ENCODE data around the gene CD14. TPM values are rescaled to one million over a fixed set of nuclear protein-coding genes. Genes with fewer than 3 reads are reported as not detected.
"Not testable (repeated sequence)": the region's sequence is repeated elsewhere in the genome, so short reads cannot be mapped to it uniquely, and the experiment has no call there.

CD14 gene
- total RNA-seq, 1 experiment from 2014 or later, result 0.42 TPM

- H3K4me1 ChIP-seq (ENCODE audit: control insufficient read depth in 1 of 2, insufficient read depth in 2 of 2, low read length in 2 of 2), result no peaks in the 10 kb centered on the region; a peak in 1 of 4 replicates
- DNase-seq (ENCODE audit: low read depth, low spot score) (no peak), ATAC-seq (no peak)
- intact Hi-C loops (cut with micrococcal nuclease), result no loop called here
- H3K36me3 ChIP-seq (ENCODE audit: control insufficient read depth in 1 of 2, insufficient read depth in 2 of 2, low read length in 2 of 2), result no peaks in the 10 kb centered on the region
- BruUV-seq (replicated peaks), result no TSS peak
- H3K27ac ChIP-seq (ENCODE audit: low read depth, low read length), result no peak overlapping the region
- H3K9ac ChIP-seq (ENCODE audit: low read length), result no peak overlapping the region
- ChIA-PET RAD21 (ENCODE audit: low non-redundant PET in 1 of 2, low total read pairs in 2 of 2, uncharacterized antibody in 2 of 2, unreplicated experiment in 2 of 2) (no interaction called here), POLR2A (no interaction called here), CTCF (no interaction called here)
- no peaks in the 10 kb centered on the region for H4K20me1 ChIP-seq (ENCODE audit: insufficient read depth)
- H3K79me2 ChIP-seq (ENCODE audit: insufficient read depth, low read length), result no peaks in the 10 kb centered on the region
- H3K4me3 ChIP-seq (replicated peaks in 1 of 2; ENCODE audit: low read depth in 1 of 2, low read length in 2 of 2), result no peak overlapping the region
- H3K9me2 ChIP-seq (ENCODE audit: insufficient read depth), result no peaks in the 10 kb centered on the region
- no peak overlapping the region for H3K4me2 ChIP-seq (ENCODE audit: low read length)
- H2AFZ ChIP-seq (ENCODE audit: low read depth, low read length, poor library complexity, severe bottlenecking), result no peak overlapping the region
- H3K9me3 ChIP-seq (ENCODE audit: control insufficient read depth in 1 of 2, insufficient read depth in 1 of 2, low read depth in 1 of 2, low read length in 2 of 2), result no peaks in the 10 kb centered on the region
- H3K27me3 ChIP-seq (ENCODE audit: insufficient read depth, low read length), result no peaks in the 10 kb centered on the region
- TF ChIP-seq CBX3 (IDR thresholded peaks at IDR 0.05; ENCODE audit: low read depth), result no peak
- TF ChIP-seq ZFX (IDR thresholded peaks at IDR 0.05), result no peak
- TF ChIP-seq ELF1 (IDR thresholded peaks at IDR 0.05; ENCODE audit: borderline replicate concordance, low read depth), result no peak
- no peak for TF ChIP-seq POLR2A (IDR thresholded peaks at IDR 0.05; ENCODE audit: borderline replicate concordance, extremely low read depth, insufficient read depth, insufficient read length)
- no peak for TF ChIP-seq SP1 (IDR thresholded peaks at IDR 0.05; ENCODE audit: low read depth)
Observed at GRCh38 chr5:140595538-140596300, 37.3 kb downstream of the CD14 start.

DNA sequence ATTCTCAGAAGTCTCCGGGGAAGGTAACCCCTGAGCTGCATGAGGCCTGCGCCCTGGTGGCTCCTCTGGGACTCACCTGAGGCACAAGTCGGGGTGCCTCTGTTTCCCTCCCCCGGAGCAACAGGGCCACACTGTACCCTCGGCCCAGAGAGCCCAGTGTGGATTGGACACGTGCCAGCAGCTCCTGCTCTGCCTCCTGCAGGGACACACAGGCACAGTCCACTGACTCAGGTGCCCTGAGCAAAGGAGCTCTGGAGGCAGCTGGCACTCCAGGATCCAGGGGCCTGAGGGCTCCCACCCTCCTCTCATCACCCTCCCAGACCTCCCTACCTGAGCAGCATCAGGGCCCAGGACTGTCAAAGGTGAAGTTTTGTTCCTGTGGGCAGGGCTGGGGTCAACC lies 38.8 kb downstream of the CD14 start:
- no peaks in the 10 kb centered on the region; a peak in 1 of 4 replicates for H3K4me1 ChIP-seq (ENCODE audit: control insufficient read depth in 1 of 2, insufficient read depth in 2 of 2, low read length in 2 of 2)
- BruUV-seq (replicated peaks), result no TSS peak
- intact Hi-C loops (cut with micrococcal nuclease), result no loop called here

DNA sequence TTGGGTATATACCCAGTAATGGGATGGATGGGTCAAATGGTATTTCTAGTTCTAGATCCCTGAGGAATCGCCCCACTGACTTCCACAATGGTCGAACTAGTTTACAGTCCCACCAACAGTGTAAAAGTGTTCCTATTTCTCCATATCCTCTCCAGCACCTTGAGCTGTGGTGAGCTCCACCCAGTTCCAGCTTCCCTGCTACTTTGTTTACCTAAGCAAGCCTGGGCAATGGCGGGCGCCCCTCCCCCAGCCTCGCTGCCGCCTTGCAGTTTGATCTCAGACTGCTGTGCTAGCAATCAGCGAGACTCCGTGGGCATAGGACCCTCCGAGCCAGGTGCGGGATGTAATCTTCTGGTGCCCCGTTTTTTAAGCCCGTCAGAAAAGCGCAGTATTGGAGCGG lies 39.9 kb downstream of the CD14 start:
- H2AFZ ChIP-seq (ENCODE audit: low read depth, low read length, poor library complexity, severe bottlenecking); CTCF ChIA-PET: not testable (repeated sequence)

More for the DNA sequence above, 38.8 kb downstream of the CD14 start:
- no peaks in the 10 kb centered on the region for H3K27me3 ChIP-seq (ENCODE audit: insufficient read depth, low read length)
- no peak overlapping the region for H3K4me2 ChIP-seq (ENCODE audit: low read length)
- ChIA-PET CTCF (no interaction called here), POLR2A (no interaction called here), RAD21 (ENCODE audit: low non-redundant PET in 1 of 2, low total read pairs in 2 of 2, uncharacterized antibody in 2 of 2, unreplicated experiment in 2 of 2) (no interaction called here)
- ATAC-seq (peak; percentile 38; the same call in 1 of the 2 replicates), DNase-seq (ENCODE audit: low read depth, low spot score) (no peak)
- no peaks in the 10 kb centered on the region for H3K9me2 ChIP-seq (ENCODE audit: insufficient read depth)
- no peak overlapping the region for H3K27ac ChIP-seq (ENCODE audit: low read depth, low read length)
- H3K9ac ChIP-seq (ENCODE audit: low read length), result no peak overlapping the region
- H3K79me2 ChIP-seq (ENCODE audit: insufficient read depth, low read length), result no peaks in the 10 kb centered on the region
- H3K36me3 ChIP-seq (ENCODE audit: control insufficient read depth in 1 of 2, insufficient read depth in 2 of 2, low read length in 2 of 2), result no peaks in the 10 kb centered on the region
- no peaks in the 10 kb centered on the region for H4K20me1 ChIP-seq (ENCODE audit: insufficient read depth)
- H3K4me3 ChIP-seq (replicated peaks in 1 of 2; ENCODE audit: low read depth in 1 of 2, low read length in 2 of 2), result no peak overlapping the region
- H3K9me3 ChIP-seq (ENCODE audit: control insufficient read depth in 1 of 2, insufficient read depth in 1 of 2, low read depth in 1 of 2, low read length in 2 of 2), result no peaks in the 10 kb centered on the region
- no peak overlapping the region for H2AFZ ChIP-seq (ENCODE audit: low read depth, low read length, poor library complexity, severe bottlenecking)
- TF ChIP-seq POLR2AphosphoS5 (IDR thresholded peaks at IDR 0.05; ENCODE audit: low read depth, low read length), result no peak
- no peak for TF ChIP-seq EZH2 (IDR thresholded peaks at IDR 0.05)

More for the DNA sequence above, 39.9 kb downstream of the CD14 start:
- H3K4me3 ChIP-seq (replicated peaks in 1 of 2; ENCODE audit: low read depth in 1 of 2, low read length in 2 of 2); H3K9ac ChIP-seq (ENCODE audit: low read length); H3K36me3 ChIP-seq (ENCODE audit: control insufficient read depth in 1 of 2, insufficient read depth in 2 of 2, low read length in 2 of 2); H3K27ac ChIP-seq (ENCODE audit: low read depth, low read length); DNase-seq (ENCODE audit: low read depth, low spot score); H3K4me2 ChIP-seq (ENCODE audit: low read length); H3K27me3 ChIP-seq (ENCODE audit: insufficient read depth, low read length); RAD21 ChIA-PET (ENCODE audit: low non-redundant PET in 1 of 2, low total read pairs in 2 of 2, uncharacterized antibody in 2 of 2, unreplicated experiment in 2 of 2); intact Hi-C loops (cut with micrococcal nuclease); POLR2A ChIA-PET; ATAC-seq; H3K4me1 ChIP-seq (ENCODE audit: control insufficient read depth in 1 of 2, insufficient read depth in 2 of 2, low read length in 2 of 2); BruUV-seq (replicated peaks); H3K9me3 ChIP-seq (ENCODE audit: control insufficient read depth in 1 of 2, insufficient read depth in 1 of 2, low read depth in 1 of 2, low read length in 2 of 2); H4K20me1 ChIP-seq (ENCODE audit: insufficient read depth); H3K79me2 ChIP-seq (ENCODE audit: insufficient read depth, low read length); H3K9me2 ChIP-seq (ENCODE audit: insufficient read depth): not testable (repeated sequence)
